Thyroid gland (tissue), 4 donors: ENCODE measurements around the gene KCNIP1.

Experiments used
- POLR2A ChIP-seq, 2 donors: fragments of 450-650 bp; IDR thresholded peaks; one replicate each; pipeline ENCODE4 v1.6.1; 2017; ENCODE audit warnings: antibody characterized with exemption in 2 of 2, mild to moderate bottlenecking in 2 of 2, moderate library complexity in 1 of 2
- TF ChIP-seq, protein P1 (sequence below), 6 experiments: fragments of 200-600 bp in 3 of 6; fragments of 450-650 bp in 3 of 6; sonication (generic) in 3 of 6; IDR thresholded peaks; one replicate each; pipeline ENCODE4 v1.5.1; 2016 to 2019; ENCODE audit warnings: antibody characterized with exemption in 6 of 6, mild to moderate bottlenecking in 2 of 6, inconsistent platforms in 1 of 6, moderate library complexity in 1 of 6

DNA sequence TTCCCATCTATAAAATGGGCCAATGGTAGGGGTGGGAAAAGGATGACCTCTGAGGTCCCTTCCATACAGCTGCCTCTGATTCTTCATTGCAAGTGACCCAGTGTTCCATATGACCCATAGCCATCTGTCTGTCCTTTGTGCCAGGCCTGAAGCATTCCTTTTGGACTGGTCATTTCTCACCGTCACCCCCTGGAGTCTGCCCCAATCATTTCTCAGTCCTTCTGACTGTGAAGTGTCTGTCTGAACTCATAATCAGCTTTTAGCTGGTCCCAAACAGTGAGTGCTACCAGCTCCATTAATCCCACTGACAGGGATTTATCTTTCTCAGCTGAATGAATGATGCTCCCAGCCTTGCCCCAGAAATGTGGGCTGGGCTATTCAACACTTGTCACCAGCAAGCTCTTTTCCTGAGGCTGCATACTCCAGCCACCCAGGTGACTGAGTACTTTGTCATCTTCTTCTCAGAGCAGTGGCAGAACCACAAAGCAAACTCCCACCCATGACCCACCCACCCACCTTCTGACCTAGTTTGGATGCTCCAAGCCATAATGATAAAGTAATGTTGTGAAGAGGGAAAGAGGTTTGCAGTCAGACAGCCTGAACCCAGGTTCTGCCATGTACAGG lies 37.4 kb downstream of the KCNIP1 start:
- TF ChIP-seq POLR2A (IDR thresholded peaks at IDR 0.05), result no peak
- TF ChIP-seq, protein P1, sequence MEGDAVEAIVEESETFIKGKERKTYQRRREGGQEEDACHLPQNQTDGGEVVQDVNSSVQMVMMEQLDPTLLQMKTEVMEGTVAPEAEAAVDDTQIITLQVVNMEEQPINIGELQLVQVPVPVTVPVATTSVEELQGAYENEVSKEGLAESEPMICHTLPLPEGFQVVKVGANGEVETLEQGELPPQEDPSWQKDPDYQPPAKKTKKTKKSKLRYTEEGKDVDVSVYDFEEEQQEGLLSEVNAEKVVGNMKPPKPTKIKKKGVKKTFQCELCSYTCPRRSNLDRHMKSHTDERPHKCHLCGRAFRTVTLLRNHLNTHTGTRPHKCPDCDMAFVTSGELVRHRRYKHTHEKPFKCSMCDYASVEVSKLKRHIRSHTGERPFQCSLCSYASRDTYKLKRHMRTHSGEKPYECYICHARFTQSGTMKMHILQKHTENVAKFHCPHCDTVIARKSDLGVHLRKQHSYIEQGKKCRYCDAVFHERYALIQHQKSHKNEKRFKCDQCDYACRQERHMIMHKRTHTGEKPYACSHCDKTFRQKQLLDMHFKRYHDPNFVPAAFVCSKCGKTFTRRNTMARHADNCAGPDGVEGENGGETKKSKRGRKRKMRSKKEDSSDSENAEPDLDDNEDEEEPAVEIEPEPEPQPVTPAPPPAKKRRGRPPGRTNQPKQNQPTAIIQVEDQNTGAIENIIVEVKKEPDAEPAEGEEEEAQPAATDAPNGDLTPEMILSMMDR (IDR thresholded peaks at IDR 0.05), result no peak
